OCI-LY3 (cell line): Measurements from ENCODE around the gene OSBPL3.

Experiments used
- CTCF ChIP-seq: fragments of 200-600, 300-600 bp; sonication (generic); IDR thresholded peaks from 2 replicates; pipeline ENCODE4 v1.5.1; 2014; ENCODE audit warnings: antibody characterized with exemption, low read length, low read depth
- EZH2phosphoT487 ChIP-seq: fragments of 200-600 bp; shearing (Covaris generic); IDR thresholded peaks from 2 replicates; pipeline ENCODE4 v1.6.1; 2018; ENCODE audit warnings: antibody characterized with exemption, mixed run types, low read depth

- no peak for TF ChIP-seq CTCF
- TF ChIP-seq EZH2phosphoT487 = no peak
These were observed 77.0 kb downstream of the OSBPL3 start for GRCh38 chr7:24902931-24903330.
